ENCODE data around the gene RNLS. TPM values are rescaled to one million over a fixed set of nuclear protein-coding genes. Genes with fewer than 3 reads are reported as not detected.
"Not testable (repeated sequence)": the region's sequence is repeated elsewhere in the genome, so short reads cannot be mapped to it uniquely, and the experiment has no call there.

The RNLS gene
- total RNA-seq, 1 donor from 2014 or later, result 10.4 TPM

GRCh38 chr10:88330174-88330573, 252.9 kb downstream of the RNLS start:
- intact Hi-C loops (cut with DNase I), result no loop called here
- no peak for DNase-seq (ENCODE audit: low spot score)

- no peak for DNase-seq (ENCODE audit: low spot score)
- intact Hi-C loops (cut with DNase I), result no loop called here
These were observed 260.6 kb downstream of the RNLS start for GRCh38 chr10:88322324-88323063.

DNA sequence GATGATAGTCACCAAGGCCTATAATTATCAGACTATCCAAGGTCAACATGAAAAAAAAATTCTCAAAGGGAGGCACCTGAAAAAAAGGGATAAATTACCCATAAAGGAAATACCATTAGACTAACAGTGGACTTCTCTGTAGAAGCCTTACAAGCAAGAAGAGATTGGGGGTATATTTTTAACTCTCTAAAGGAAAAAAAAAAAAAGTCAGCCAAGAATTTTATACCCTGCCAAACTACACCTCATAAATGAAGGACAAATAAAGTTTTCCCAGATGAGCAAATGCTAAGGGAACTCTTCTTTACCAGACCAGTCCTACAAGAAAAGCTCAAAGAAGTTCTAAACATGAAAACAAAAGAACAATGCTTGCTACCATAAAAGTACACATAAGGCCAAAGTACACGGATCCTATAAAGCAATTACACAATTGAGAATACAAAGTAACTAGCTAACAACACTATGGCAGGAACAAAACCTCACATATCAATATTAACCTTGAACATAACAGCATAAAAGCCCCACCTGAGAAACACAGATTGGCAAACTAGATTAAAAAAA, 263.1 kb downstream of the RNLS start:
- intact Hi-C loops (cut with DNase I), result no loop called here
- no peak for DNase-seq (ENCODE audit: low spot score)

GRCh38 chr10:88318803-88319202, 264.3 kb downstream of the RNLS start:
- intact Hi-C loops (cut with DNase I), result no loop called here
- DNase-seq (ENCODE audit: low spot score), result no peak

DNA sequence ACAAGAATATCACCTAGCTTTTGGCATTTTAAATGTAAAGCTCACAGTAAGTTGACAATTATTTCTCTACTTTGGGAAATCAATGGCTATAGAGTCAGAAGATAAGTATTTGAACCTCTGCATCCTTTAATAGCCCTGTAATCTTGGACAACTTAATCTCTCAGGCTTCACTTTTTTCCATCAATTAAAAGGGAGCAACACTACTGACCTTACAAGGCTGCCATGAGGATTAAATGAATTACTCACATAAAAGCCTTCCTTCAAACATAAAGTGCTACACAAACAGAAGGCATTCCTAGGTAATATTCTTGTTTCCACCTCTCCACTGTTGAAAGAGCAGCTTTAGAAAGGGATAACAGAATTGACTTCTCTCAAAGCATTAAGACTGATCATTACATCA, 266.0 kb downstream of the RNLS start:
- intact Hi-C loops (cut with DNase I), result no loop called here

DNA sequence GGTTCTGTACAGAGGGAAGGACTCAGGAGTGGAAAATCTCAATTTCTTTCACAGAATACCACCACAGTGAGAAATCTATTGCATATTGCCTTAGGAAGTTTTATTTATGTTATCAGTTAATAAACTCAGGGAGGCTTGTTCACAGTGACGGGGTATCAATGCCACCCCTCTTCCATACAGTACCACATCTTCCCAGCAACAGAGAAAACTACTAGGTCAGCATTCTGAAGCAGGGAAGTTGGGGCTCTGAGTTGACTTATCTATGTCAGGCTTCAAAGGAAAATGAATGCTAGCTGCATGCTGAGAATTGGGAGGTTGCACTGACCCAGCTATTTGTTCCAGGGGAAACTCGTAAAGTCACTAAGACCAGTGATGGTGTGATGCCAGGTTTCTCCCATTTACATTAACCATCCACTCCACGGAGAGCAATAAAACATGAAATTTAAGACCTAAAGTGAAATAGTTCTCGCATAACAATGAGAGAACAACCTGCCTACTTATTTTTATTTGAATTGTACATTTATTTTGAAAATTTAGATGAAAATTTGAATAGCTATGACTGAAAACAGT, 266.7 kb downstream of the RNLS start:
- no peak for DNase-seq (ENCODE audit: low spot score)
- intact Hi-C loops (cut with DNase I), result no loop called here

More for the DNA sequence above, 266.0 kb downstream of the RNLS start:
- no peak for DNase-seq (ENCODE audit: low spot score)

DNA sequence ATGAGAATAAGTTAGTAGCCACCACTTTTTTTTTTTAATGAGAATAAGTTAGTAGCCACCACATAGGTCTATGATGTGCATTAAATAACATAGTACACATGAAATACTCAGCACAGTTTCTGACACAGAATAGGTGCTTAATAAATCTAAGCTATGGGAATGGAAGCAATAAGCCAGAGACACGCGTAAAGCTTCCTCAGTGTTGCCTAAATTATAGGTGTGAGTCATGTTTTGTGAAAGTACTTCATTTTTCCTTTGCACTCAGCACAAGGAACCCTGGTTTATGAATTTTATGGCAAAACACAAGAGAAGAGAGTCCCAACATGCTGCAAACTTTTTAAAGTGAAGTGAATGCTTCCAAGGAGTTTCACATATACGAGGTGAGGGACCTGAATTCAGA, 267.4 kb downstream of the RNLS start:
- DNase-seq (ENCODE audit: low spot score), result no peak
- intact Hi-C loops (cut with DNase I), result no loop called here

- no peak for DNase-seq (ENCODE audit: low spot score)
- intact Hi-C loops (cut with DNase I), result no loop called here
These were observed 268.8 kb downstream of the RNLS start for GRCh38 chr10:88314362-88314761.

DNA sequence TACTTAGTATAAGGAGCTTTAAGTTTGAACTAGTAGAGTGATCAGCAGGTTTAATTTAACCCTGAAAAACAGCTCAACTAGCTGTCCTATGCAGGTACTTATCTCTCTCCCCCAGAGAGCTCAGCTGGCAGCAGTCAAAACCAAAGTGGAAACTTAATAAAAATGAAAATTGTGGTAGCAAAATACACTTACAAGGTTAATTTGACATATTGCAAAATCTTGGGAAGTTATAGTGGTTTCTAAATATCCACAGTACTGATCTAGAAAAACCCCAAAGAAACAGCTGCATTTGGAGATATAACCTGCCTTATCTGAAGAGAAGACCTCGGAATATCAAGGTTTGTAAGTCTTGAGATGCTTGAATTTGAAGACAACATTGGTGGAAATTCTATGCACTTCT, 269.2 kb downstream of the RNLS start:
- no peak for DNase-seq (ENCODE audit: low spot score)
- intact Hi-C loops (cut with DNase I), result no loop called here

GRCh38 chr10:88312855-88313254, 270.3 kb downstream of the RNLS start:
- intact Hi-C loops (cut with DNase I), result no loop called here
- no peak for DNase-seq (ENCODE audit: low spot score)

GRCh38 chr10:88311264-88311663, 271.9 kb downstream of the RNLS start:
- no peak for DNase-seq (ENCODE audit: low spot score)
- intact Hi-C loops (cut with DNase I), result no loop called here

- no peak for DNase-seq (ENCODE audit: low spot score)
- intact Hi-C loops (cut with DNase I), result no loop called here
These were observed 273.8 kb downstream of the RNLS start for GRCh38 chr10:88309365-88309764.

DNA sequence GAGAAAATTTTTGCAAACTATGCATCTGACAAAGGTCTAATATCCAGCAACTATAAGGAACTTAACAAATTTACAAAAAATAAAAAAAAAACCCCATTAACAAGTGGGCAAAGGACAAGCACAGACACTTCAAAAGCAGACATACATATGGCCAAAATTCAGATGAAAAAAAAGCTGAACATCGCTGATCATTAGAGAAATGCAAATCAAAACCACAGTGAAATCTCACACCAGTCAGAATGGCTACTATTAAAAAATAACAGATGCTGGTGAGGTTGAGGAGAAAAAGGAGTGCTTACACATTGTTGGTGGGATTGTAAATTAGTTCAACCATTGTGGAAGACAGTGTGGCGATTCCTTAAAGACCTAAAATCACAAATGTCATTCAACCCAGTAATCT, 274.8 kb downstream of the RNLS start:
- intact Hi-C loops (cut with DNase I); DNase-seq (ENCODE audit: low spot score): not testable (repeated sequence)

DNA sequence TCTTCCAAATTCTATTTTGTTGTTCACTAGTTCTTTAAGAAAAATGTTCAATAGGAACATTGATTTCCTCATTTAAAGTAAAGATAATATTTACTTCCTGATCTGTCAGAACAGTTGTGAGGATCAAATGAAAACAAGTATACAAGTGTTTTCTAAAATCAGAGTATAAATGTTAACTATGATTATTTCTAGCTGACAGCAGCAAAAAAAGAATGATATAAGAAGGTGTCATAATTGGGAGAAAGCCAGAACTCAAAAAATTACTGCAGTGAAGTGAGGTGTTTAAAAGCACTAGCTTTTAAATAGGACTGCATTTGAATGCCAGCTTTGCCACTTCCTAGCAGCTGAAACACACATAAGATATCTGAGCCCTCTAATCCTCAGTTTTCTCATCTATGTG, 283.3 kb downstream of the RNLS start:
- no peak for DNase-seq (ENCODE audit: low spot score)
- intact Hi-C loops (cut with DNase I), result no loop called here

DNA sequence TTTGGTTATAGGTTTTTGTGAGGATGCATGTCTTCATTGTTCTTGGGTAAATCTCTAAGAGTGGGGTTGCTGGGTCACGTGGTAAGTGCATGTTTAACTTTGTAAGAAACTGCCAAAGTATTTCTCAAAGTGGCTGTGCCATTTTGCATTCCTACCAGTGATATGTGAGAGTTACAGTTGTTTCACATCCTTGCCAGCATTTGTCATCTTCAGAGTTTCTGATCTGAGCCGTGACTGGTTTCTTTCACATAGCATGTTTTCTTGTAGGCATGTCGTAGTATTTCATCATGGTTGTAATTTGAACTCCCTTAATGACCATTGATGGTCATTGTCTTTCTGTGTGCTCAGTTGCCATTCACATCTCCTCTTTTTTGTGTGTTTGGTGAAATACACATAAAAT, 286.0 kb downstream of the RNLS start:
- intact Hi-C loops (cut with DNase I), result no loop called here
- no peak for DNase-seq (ENCODE audit: low spot score)

DNA sequence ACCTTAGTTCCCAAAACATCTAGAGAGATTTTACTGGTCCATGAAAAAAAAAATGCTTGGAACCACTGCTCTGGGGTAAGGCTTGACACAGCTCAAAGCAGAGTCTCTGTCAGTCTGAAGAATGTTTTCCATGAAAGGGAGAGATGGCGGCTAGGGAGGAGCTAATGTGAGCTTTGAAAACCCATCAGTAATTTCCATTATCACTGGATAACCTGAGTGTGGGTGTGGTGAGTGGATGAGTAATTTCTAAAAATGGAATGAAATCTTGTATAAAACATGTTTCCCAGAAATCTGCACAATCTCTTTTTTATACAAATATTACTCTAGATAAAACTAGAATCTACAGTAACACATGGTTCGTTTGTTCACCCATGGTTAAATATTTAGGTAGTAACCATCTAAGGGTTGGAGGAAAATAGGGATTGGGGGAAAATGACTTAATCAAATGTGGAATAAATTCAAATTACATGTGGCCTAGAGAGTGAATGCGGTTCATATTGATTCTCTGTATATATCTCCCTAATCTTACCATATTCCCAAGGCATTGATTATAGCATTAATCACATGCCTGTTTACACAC, 289.4 kb downstream of the RNLS start:
- DNase-seq (ENCODE audit: low spot score), result no peak
- intact Hi-C loops (cut with DNase I), result no loop called here

- intact Hi-C loops (cut with DNase I), result no loop called here
- DNase-seq (ENCODE audit: low spot score), result no peak
These were observed 290.0 kb downstream of the RNLS start for GRCh38 chr10:88293073-88293472.

DNA sequence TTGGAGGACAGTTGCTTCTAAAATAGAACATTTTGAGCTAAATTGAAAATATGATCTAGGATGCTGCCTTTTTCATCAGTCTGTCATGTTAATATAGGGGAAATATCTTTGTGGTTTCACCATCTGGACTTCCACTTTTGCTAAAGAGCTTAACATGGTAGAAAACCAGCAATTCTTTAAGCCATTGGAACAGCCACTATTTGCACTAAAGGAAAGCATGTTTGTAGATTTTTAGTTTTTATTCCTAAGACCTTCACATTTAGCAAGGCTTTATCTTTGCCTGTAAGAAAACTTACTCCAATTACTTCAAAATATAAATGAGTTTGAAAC, 291.0 kb downstream of the RNLS start:
- intact Hi-C loops (cut with DNase I), result no loop called here

GRCh38 chr10:88291289-88292184, 291.6 kb downstream of the RNLS start:
- no peak for DNase-seq (ENCODE audit: low spot score)
- intact Hi-C loops (cut with DNase I), result no loop called here

More for the DNA sequence above, 291.0 kb downstream of the RNLS start:
- no peak for DNase-seq (ENCODE audit: low spot score)

DNA sequence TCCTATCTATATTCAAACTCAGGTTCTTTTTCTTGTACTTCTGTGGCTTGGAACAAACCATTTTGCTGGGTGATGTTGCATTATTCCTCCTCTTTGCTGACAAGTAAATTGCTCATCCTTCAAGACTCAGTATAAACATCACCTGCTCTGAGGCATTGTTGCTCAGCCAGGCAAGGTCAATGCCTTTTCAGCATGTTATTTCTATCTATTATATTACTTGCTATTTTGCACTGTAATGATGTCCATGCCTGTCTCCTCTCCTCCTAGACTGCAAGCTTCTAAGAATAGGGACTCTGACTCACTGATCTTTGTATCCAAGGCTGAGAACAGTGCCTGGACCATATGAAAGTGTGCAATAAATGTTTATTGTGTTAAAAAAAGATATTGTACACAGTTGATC, 293.8 kb downstream of the RNLS start:
- DNase-seq (ENCODE audit: low spot score), result no peak
- intact Hi-C loops (cut with DNase I), result no loop called here
